Sciatic nerve (tissue), 2 donors: ENCODE measurements around the gene CRAMP1. TPM values are rescaled to one million over a fixed set of nuclear protein-coding genes. Genes with fewer than 3 reads are reported as not detected.
A peak's percentile ranks its signal among the peaks of the same experiment; 100 is the strongest.

Source experiments
- ATAC-seq: fragments of 200-7000 bp; cut with Tn5 transposase; one replicate; pipeline ENCODE4 v1.9.1; 2020; ENCODE audit warnings: mild to moderate bottlenecking, moderate library complexity
- DNase-seq: peaks from one replicate; pipeline ENCODE4 v3.0.0-alpha.2; 2020; ENCODE audit warnings: low spot score
- intact Hi-C: fragments of 100-400 bp; cut with DNase I; formaldehyde crosslinking; loops from one replicate; pipeline ENCODE4 v1.14.2; 2022
- total RNA-seq: library from RNA; stranded (reverse); fragmentation: NEBNext Ultra II Directional; extraction: Animal tissue kit (Norgen Biotek cat#: 25700); gene quantifications from one replicate; pipeline ENCODE4 v1.2.1, GENCODE V29; 2021
- donor health status: DM: no; HTN: no; CAD: no.
- donor health status: DM: no; HTN: no; CAD: no.

The CRAMP1 gene
- total RNA-seq, 1 donor from 2014 or later: 26.1 TPM

DNA sequence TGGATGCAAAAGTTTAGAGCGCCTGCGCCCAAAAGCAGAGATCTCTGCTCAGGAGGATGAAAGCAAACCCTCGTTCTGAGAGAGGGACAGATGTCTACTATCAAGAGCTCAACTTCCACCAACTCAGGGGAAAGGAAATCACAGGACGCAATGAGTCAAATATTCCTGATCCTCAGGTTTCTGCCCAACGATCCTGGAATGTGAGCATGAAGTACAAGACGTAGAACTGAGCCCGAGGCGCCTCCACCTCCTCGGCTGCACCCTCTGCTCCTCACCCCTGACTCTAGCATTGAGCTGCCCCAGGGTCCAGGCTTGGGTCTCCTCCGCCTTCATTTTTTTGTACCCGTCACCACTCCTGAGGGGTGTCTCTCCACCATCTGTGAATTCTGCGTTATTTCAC is 15.6 kb upstream of the CRAMP1 start:
- DNase-seq (no peak), ATAC-seq (no peak)
- intact Hi-C loops: no loop called here

GRCh38 chr16:1597154-1597553 is 15.0 kb upstream of the CRAMP1 start:
- DNase-seq (no peak), ATAC-seq (no peak)
- intact Hi-C loops: no loop called here

DNA sequence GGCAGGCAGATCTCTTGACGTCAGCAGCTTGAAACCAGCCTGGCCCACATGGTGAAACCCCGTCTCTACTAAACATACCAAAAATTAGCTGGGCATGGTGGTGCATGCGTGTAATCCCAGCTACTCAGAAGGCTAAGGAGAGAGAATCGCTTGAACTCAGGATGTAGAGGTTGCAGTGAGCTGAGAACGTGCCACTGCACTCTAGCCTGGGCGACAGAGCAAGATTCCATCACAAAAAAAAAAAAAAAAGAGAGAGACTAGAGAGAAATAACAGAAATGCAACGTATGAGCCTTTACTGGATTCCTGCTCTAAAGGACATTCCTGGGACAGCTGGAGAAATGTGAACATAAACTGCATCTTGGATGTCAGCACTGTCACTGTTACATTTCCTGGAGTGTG is 11.1 kb upstream of the CRAMP1 start:
- DNase-seq: no peak
- intact Hi-C loops: no loop called here
- ATAC-seq: no peak

- intact Hi-C loops: no loop called here
- ATAC-seq (no peak), DNase-seq (no peak)
Observed at GRCh38 chr16:1601489-1601888, 10.7 kb upstream of the CRAMP1 start.

DNA sequence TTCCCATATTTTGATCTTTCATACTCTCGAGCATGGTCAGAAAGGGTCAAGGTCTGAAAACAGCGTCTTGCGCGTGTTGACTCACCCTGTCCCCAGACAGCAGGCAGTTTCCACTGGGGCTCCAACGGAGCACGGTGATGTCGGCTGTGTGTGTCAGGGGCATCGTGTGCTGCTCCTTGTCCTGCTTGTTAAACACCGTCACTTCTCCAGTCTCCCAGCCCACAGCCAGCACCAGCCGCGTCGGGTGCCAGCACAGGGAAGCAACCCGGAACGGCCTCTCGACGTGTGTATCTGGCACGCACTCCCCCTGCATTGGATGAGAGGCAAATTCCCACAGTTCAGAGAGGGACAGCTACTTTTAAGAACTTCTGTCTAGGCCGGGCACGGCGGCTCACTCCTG is 9.9 kb upstream of the CRAMP1 start:
- intact Hi-C loops: no loop called here
- DNase-seq (no peak), ATAC-seq (no peak)

- intact Hi-C loops: no loop called here
- ATAC-seq (no peak), DNase-seq (no peak)
Observed at GRCh38 chr16:1606774-1607173, 5.4 kb upstream of the CRAMP1 start.

- DNase-seq: no peak
- intact Hi-C loops: no loop called here
- ATAC-seq: no peak
Observed at GRCh38 chr16:1607971-1608370, 4.2 kb upstream of the CRAMP1 start.

DNA sequence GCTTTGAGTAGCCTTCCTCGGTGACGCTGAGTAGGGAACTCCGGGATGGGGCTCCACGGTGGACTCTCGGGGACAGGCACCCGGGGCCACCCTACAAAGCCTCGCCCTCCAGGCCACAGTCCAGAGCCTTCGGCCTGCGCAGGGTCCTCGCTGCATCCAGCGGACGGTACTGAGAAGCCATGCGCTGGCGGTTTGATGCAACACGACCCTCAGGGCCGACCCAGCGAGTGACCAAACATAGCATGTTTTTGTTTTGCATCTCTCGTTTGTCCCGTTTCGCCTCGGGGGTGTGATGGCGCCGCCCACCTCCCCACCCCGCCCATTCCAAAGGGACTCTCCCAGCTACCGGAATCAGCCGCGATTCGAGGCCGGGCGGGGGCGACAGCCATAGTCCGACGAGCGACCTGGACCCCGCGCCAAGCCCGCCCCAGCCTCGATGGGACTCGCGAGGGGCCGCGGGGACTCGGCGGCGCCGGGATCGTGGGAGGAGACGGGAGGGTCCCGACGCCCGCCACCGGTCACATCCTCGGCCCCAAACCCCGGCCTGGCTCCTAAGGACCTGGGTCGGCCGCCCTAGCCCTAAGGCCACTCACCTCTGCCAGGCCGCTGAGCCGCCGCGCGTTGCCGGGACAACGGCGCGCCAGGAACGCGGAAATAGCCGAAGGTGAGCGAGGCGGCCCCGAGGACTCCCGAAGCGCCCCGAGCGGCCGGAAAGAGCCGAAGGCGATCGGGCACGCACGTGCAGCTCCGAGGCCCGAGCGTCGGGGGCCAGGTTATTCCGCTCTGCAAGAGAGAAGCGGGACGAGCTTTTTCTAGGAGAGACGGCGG is 1.9 kb upstream of the CRAMP1 start:
- DNase-seq: peak; percentile 91
- peak; percentile 87 for ATAC-seq
- intact Hi-C loops: no loop called here

DNA sequence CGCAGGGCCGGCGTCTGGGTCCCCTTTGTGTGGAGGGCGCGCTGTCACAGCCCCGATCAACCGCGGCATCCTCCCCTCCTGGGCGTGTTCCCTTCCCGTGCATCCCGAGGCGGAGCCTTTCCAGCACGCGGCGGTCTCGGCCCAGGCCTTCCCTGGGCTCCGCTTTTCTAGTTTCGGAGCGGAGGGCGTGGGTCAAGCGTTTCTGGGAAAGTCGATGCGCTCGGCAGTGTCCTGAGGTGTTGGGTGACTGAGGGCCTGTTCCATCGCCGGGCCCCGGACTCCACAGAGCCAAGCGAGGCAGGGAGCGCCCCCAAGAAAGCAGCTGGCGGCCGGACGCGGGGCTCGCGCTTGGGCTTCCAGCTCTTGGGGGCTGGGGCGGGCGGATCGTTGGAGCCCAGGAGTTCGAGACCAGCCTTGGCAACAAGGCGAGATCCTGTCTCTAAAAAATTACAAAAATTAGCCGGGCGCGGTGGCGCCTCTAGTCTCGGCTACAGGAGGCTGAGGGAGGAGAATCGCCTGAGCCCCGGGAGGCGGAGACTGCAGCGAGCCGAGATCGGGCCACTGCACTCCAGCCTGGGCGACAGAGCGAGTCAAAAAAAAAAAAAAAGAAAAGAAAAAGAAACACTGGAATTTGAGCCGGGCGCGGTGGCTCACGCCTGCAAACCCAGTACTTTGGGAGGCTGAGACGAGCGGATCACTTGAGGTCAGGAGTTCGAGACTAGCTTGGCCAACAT is 1.1 kb upstream of the CRAMP1 start:
- intact Hi-C loops: no loop called here
- ATAC-seq (peak; percentile 48), DNase-seq (no peak)

- intact Hi-C loops: no loop called here
- no peak for ATAC-seq
- DNase-seq: no peak
Observed at GRCh38 chr16:1613211-1613622, 1.1 kb downstream of the CRAMP1 start.

- ATAC-seq (no peak), DNase-seq (no peak)
- intact Hi-C loops: no loop called here
Observed at GRCh38 chr16:1613728-1614455, 1.7 kb downstream of the CRAMP1 start.

GRCh38 chr16:1614456-1615102 is 2.4 kb downstream of the CRAMP1 start:
- DNase-seq (no peak), ATAC-seq (no peak)
- intact Hi-C loops: no loop called here

- DNase-seq: no peak
- intact Hi-C loops: no loop called here
- no peak for ATAC-seq
Observed at GRCh38 chr16:1615761-1616160, 3.6 kb downstream of the CRAMP1 start.

DNA sequence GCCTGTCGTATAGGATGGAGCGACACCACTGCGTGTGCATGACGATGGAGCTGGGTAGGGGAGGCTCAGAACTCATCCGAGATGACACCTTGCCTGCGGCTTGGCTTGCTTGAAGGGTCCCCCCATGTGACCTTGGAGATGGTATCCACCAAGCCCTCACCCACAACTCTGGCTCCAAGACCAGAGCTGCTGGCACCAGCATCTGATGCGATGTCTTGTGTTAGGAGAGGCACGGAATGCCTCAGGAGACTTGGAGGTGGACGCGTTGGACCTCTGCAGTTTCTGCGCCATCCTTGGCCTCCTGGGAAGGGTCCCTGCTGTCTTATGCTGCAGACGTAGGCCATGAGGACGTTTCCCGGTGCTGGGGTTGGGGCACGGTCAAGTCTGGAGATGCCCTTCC is 7.8 kb downstream of the CRAMP1 start:
- no peak for ATAC-seq
- intact Hi-C loops: no loop called here
- DNase-seq: no peak

DNA sequence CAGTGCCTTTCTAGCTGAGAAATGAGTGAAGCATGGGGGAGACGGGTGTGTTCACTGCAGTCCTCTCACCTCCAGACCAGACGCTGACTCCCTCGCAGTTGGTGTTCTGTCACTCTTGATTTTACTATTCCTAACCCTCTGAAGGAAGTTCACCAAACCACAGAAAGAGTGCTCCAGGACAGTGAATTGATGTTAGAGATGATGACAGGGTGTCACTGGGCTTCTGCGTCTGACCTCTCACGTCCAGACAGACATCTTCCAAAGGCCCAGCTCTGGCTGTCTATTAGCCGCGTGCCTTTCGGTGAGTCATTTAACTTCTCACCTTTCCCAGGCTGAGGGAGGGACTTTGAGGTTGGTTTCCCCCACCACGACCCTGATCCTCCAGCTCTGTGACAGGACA is 8.2 kb downstream of the CRAMP1 start:
- no peak for ATAC-seq
- no peak for DNase-seq
- intact Hi-C loops: no loop called here

- intact Hi-C loops: no loop called here
- no peak for ATAC-seq
- no peak for DNase-seq
Observed at GRCh38 chr16:1621851-1622250, 9.7 kb downstream of the CRAMP1 start.

DNA sequence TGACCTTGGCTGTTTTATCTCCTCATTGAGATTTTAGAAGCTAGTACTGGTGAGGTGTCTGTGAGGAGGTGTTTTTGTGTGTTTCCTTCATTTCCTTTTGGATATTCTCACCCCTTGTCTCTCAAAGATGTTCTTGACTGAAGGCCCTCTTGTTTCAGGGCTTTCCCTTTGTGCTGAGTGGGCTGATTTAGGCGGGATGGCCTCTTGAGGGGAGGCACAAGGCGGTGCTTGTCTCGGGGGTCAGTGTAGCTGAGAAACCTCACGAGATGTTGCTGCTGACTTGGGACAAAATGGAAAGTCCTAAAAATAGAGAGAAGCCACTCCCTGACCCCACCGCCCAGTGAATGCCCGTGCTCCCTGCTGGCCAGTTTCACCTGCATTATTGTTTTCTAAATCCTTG is 14.2 kb downstream of the CRAMP1 start:
- DNase-seq (no peak), ATAC-seq (no peak)
- intact Hi-C loops: no loop called here

DNA sequence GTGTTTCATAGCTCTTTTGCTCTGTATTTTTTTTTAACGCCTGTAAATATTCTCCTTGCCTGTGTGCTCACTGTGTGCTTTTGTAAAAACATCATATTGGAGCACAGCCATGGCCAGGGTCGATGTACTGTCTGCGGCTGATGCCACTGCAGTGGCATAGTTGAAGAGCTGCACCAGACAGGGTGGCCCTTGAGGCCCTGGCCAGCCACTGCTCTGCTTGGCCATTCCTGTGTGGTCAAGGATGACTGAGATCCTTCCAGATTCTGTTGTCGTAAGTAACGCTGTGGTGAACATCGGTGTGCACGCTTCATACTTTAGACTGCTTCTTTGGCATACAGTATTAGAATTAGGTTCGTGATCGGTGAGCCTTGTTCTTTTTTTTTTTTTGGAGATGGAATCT is 14.6 kb downstream of the CRAMP1 start:
- intact Hi-C loops: no loop called here
- DNase-seq (no peak), ATAC-seq (no peak)

DNA sequence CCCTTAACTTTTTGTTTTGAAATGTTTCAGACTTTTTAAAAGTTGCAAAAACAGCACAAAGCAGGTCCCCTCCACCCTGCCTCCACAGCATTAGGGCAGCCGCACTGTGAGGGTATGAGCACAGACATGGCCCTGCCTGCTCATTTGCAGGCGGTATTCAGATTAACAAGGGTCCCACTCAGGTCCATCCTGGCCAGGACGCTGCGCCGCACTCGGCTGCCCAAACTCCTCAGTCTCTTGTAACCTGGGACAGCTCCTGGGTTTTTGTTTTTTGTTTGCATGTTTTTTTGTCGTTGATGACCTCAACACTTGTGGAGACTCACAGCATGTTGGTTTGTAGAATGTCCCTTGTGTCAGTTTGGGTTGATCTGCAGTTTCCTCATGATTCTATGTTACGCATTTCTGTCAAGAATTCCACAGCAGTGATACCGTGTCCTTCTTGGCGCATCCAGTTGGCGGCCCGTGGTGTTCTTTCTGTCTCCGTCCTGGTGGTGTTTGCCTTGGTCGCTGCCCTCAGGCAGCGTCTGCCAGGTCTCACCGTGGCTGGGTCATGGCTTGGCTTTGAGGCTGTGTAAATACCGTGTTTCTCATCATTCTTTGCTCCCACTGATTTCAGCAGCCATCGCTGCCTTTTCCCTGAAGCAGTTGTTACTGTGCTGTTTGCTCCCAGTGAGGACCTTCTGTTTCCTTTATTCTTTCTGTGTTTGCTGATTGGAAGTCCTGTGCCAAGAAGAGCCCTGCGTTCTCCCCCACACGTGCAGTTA is 18.5 kb downstream of the CRAMP1 start:
- DNase-seq: no peak
- ATAC-seq: no peak
- intact Hi-C loops: no loop called here
